HL-60/S4 treated with phorbol 12-myristate 13-acetate at 8.2 ng/mL for 4 days and 3 days (cell line): ENCODE data around the gene MAP3K5.
"Not testable (repeated sequence)": the region's sequence is repeated elsewhere in the genome, so short reads cannot be mapped to it uniquely, and the experiment has no call there.

ENCODE experiments used
- in situ Hi-C: fragments of 300-500 bp; cut with MboI; formaldehyde crosslinking; loops from 2 replicates; pipeline ENCODE4 v1.15.0; 2022; ENCODE audit warnings: low sequenced_read_pairs

Gene MAP3K5

DNA sequence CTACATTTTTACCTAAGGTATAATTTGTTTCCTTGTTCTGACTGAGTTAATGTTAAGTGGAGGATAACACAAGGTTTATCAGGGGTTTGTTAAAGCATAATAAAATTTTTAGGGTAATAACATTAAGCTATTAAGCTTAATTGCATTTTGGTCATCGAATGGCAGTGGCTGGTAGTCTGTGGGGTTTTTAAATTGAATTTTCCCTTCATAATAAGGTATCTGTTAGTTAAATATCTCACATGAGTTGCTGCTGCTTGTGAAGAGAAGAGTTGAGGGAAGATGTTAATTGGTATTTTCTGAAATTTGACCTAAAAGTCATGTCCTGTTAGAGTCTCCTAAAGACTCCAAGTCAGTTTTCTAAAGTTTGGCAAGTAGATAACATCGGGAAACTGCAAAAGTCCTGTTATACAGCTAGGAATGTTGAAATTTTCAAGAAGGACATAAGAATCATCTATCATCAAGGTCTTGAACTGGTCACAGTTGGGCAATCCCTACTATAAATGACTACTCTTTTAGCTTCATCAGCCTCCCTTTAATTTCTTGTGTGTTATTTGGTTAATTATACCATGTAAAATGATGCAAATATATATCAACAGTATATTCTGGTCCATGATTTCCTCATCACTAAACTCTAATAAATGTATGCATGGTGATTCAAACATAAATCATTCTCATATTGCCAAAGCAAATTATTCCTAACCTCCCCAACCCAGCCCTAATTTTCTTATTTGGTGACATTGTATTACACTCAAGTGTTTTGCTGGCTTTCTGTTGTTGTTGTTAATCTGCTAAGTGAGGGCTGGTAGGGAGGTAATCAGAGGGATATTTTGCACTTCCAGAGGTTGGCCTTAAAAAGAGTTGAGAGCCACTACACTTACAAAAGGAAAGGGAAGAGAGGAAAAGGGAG is 64.0 kb downstream of the MAP3K5 start:
- in situ Hi-C loops: no loop called here

DNA sequence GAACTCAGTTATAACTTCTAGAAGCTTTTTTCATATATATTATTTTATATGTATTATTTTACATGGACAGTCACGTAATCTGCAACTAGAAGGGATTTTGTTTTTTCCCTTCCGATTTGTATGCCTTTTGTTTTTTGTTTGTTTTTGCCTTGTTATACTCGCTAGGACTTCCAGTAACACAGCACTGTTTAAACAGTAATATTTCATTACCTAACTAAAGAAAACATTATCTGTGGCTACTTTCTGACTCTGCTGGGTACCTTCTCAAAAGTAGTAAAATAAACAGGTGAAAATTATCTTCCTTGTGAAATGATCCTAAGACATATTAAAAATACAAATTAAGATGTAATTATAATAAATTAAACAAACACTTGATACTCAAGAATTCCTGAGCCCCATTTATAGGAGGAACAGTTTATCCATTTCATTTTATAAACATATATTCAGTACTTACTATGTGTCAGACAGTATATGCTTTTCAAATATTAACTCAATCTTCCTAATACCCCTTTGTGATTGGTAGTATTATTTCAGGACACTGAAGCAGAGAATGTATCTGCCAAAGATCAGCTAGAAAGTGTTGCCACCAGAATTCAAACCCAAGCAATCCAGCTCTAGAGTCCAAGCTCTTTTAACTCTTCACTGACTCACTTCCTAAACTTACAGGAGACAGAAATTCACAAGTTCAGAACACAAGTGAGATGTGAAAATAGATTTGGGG is 65.3 kb downstream of the MAP3K5 start:
- in situ Hi-C loops: no loop called here

DNA sequence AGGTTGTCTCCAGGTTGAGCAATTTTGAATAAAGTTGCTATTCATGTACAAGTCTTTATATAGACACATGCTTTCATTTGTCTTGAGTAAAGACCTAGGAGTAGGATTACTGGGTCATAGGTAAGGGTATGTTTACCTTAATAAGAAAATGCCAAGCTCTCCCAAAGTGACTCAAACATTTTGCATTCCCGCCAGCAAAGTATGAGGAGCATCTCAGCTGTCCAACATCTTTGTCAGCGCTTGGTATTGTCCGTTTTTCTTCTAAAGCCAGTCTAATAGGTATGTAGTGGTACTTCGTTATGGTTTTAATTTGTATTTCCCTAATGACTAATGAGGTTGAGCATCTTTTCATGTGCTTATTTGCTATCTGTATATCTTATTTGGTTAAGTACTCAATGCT is 67.2 kb downstream of the MAP3K5 start:
- in situ Hi-C loops: no loop called here

DNA sequence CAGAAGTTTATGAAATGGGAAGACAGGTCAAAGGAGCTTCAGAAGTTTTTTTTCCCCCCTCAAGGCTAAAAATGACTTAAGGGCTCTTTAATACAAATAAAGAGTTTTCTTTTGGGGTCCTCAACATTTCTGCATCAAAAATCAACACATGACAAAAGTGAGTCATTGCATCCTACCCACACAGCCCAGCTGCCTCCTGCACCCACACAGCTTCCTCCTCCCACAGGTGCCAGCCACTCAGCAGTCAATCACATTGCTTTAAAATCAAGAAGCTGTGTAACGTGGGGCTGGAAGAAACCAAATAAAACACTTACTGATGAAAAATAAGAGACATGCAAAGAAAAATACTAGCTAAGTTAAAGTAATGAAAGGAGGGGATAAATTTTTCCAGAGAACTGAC is 68.5 kb downstream of the MAP3K5 start:
- in situ Hi-C loops: no loop called here

DNA sequence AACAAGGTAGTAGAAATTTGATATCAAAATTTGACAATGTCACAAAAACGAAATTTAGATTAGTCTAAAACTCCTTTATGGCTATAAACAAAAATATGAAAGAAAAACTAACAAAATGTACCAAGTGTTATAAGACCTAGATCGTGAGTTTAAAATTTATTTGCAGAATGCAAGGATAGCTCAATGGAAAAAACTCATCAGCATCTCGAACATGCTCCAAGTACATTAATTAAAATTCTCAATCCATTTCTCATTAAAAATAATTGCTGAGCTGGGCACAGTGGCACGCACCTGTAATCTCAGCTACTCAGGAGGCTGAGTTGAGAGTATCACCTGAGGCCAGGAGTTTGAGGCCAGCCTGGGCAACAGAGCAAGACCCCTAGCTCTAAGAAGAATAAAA is 70.8 kb downstream of the MAP3K5 start:
- in situ Hi-C loops: no loop called here

DNA sequence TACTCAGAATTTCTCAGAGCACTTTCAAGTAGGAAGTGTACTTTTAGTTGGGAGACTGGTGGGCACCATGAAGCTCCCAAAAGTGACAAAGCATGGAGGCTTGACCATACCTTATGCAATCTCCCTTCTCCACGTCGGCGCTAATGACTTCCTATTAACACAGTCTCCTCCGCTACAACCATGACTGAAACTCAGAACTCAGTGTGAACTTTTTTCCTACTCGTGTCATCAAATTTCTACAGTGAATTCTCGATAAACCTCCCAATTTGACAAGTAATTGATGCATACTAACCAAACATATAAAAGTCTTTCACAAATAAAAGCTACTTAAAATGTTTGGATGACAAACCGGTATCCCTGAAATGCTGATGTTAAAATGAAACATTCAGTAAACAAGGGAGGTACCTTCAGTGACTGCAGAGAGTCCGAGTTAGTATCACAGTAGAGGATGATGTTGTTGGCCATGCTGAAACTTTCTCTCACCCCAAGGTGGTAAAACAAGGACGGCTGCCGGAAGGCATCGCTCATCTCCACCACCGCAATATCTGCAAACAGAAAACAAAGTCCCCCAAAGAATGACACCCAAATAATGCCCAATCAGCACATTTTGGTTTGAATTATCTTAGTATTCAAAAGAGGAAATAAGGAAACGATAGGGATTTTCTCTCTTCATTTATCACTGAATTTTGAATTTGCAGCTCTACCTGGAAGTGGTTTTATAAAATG is 72.1 kb downstream of the MAP3K5 start:
- in situ Hi-C loops: no loop called here

DNA sequence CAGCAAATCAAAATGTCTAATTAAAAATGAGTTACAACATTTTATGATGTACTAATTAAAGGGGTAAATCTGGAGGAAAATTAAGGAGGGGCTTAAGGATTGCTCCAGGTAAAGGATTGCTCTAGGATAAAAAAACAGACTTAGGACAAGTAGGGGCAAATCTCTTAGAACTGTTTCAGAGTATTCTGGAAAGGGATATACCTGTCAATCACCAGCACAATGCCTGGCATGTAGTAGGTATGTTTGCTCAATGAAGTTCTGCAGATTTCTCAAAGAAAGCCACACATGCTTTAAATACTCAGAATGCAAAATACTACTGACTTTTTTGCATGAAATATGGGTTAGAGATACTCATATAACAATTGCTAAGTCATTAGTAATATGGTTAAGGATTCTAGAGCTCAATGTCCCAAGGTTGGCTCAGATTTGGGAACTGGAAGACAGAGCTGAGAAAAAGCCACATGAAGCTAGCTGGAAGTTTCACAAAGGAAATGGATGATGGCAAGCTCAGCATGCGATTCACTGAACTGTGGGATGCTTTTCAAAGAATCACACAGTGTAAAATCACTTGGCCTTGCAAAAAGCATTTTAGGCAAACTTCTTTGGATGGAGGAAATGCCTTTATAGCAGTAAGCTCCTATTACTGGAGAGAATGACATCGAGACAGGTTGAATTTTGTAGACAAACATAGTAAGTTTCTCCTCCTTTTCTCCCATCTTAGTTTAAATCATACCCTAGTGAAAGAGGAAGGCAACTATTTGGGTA is 72.8 kb downstream of the MAP3K5 start:
- in situ Hi-C loops: no loop called here

DNA sequence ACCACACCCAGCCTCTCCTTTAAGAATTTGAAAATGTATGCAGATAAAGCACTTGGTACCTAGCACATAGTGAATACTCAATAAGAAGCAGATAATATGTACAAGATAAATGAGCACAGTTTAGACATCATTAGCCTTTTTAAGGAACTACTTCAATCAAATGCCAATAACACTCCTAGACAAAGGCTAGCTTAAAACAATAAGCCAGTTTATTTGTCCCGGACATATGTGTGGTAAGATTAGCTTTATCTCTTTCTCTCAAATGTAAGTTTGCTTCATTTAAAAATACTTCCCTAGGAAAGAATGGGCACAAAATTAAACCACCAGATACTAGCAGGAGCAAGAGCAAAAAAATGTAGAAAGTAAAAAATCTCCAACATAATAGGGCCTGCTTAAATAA is 73.8 kb downstream of the MAP3K5 start:
- in situ Hi-C loops: no loop called here

DNA sequence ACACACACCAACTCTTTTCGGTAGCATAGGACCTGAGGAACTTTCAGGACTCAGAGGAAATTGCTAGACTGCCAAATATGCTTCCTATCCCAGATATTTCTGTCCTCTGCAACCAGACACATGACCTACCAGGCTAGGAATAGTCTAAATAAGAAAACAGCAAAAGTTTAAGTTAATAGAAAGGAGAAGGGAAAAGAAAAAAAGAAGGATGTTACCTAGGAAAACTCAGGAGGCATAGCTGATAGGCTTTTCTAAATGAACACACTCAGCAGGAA is 74.6 kb downstream of the MAP3K5 start:
- in situ Hi-C loops: no loop called here

DNA sequence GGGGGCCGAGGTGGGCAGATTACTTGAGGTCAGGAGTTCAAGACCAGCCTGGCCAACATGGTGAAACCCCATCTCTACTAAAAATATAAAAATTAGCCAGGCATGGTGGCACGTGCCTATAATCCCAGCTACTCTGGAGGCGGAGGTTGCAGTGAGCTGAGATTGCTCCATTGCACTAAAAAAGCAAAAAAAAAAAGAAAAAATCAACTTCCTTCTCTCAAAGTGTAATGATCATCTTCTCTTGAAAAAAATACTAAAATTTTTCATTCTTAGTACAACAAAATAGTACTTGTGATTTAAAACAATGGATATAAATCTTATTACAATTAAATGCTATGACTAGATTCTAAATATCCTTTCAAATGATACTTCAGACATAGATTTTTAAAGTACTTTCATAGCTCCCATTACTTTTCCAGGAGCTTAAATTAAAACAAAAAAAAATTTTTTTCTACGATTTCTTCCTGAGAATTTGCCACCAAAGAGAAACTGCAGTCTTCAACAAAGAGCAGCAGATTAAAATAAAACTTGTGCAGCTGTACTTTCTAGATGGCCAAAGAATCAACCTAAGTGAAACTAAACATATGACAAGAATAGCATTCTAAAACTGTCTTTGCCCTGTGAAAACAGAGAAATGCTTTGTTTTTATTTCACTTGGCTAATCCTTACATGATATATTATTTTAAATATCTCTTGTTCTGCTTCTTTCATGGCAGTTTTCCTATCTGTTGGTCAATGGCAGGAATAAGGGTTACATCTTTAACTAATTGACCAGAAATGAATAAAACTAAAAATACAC is 75.2 kb downstream of the MAP3K5 start:
- in situ Hi-C loops: no loop called here

DNA sequence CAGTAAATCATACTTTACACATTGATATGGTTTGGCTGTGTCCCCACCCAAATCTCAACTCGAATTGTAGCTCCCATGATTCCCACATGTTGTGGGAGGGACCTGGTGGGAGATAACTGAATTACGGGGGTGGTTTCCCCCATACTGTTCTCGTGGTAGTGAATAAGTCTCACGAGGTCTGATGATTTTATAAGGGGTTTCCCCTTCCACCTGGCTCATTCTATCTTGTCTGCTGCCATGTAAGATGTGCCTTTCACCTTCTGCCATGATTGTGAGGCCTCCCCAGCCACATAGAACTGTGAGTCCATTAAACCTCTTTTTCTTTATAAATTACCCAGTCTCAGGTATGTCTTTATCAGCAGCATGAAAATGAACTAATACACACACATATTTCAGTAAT is 79.6 kb downstream of the MAP3K5 start:
- in situ Hi-C loops: not testable (repeated sequence)

DNA sequence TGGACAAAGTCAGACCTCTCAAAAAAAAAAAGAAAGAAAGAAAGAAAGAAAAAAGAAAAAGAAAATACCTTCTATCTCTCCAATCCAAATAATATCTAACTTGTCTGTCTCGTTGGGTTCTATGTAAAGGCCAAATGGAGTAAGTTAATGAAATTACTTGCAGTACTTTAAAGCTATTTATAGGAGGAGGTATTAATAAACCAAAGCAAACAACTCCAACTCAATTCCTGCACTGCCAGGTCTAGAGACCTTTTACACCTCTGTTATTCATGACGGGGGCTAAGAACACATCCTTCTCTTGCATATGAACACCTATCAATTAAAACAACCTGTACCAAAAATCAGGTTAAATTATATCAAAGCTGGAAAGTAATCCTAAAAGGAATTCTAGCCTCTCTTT is 80.6 kb downstream of the MAP3K5 start:
- in situ Hi-C loops: no loop called here

DNA sequence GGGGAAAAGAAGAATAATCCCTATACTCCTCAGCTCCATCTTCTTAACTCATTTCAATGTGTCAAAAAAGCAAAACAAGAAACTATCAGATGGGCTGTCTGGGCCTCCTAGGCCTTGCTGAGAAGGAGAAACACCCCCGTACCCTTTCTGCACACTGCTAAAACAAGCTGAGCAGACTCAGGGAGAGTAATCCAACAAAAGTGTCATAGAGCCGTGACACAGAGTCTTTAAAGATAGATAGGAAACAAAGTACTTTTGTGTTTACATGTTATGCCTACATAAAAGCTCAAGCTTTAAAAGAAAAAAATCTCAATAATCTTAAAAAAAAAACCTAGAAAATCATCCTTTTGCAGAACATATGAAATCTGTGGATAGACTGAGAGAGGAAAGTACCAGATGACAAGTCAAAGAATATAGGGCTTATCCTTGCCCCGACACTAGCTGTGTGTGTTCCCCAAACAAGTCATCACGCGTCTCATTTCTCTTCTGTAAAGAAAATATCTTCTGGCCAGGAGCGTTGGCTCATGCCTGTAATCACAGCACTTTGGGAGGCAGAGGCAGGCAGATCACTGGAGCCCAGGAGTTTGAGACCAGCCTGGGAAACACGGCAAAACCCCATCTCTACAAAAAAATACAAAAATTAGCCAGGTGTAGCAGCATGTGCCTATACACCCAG is 81.3 kb downstream of the MAP3K5 start:
- in situ Hi-C loops: no loop called here

DNA sequence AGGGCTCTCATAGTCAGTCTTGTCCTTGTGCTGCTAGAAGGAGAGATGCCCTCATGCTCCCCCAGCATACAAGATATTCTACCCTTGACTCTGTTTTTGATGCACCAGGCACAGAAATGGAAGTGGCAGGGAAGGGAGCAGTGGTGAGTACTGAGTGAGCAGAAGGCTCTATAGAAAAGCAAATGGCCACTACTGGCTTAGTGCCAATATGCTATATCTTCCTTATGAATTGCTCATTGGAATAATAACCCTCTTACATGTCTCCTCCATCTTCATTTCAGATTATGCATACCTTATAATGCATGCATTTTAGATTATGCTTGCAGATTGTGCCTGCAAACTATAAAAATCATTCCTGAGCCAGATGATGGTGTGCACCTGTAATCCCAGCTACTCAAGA is 82.8 kb downstream of the MAP3K5 start:
- in situ Hi-C loops: no loop called here

DNA sequence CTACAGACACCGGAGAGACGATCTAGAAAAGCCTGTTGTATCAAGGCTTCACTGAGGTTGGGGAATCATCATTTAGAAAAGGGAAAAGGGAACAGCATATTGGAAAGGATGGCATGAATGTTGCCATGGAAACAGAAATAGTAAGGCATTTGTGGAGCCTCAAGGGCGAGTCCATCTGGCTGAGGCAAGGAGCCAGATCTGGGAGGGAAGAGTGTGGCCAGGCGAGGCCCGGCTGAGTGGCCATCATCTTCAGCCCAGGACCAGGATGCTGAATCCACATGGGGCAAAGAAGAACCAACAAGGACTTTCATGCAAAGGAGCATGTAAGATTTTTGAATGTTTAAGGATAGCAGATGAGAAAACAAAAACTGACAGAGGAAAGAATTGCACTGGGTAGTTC is 85.8 kb downstream of the MAP3K5 start:
- in situ Hi-C loops: no loop called here

DNA sequence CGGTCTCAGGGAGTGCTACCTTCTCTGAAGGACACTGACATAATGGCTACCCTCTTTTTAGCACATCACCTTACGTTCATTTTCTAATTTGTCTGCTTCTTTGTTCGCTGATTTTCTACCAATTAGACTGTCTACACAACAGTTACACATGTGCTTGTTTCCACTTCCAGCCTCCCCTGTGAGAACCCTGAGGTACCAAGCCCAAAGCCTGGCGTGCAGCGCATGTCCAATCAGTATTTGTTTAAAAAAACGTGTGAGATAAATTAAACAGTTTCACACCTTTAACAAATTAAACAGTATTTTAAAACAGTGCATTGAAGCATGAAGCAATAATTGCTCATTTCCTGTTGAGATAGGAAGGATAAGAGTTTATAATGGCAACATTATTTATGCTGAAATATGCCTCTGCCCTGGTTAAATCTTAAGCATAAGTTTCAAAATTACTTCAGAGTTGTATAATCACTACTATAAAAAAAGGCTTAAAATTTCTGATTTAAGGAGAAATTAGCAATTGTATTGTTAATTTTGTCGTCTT is 88.9 kb downstream of the MAP3K5 start:
- in situ Hi-C loops: no loop called here

DNA sequence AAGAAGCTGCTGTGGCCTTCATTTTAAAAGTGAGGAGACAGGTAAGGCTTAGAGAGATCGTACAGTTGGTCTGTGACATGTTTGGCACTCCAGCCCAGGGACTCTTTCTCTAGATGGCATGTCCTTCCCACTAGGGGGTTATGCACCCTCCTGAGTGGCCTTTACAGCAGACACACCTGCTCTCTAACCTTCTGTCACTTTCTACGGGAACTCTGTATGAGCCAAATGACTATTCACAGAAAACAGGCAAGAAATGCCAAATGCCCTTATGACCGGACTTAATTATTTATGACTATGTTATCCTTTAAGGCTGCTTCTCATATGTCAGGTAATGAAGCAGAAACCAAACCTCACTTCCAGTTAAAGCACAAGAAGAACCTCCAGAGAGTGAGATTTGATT is 91.2 kb downstream of the MAP3K5 start:
- in situ Hi-C loops: no loop called here

DNA sequence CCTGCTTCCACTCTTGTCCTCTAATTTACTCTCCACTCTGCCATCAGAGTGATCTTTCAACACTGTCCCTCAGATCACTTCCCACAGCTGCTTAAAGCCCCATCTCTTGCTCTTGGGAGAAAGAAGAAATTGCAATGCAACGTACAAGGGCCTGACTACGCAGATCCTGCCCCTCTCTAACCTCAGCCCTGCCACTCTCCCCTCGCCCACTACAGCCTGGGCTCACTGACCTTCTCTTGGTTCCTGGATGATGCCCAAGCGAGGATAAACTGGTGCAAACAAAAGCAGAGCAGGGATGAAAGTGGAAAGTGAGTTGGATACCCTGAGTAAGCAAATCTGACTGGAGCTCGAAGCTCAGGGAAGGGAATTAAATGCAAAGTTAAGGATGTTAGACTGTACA is 92.9 kb downstream of the MAP3K5 start:
- in situ Hi-C loops: no loop called here

DNA sequence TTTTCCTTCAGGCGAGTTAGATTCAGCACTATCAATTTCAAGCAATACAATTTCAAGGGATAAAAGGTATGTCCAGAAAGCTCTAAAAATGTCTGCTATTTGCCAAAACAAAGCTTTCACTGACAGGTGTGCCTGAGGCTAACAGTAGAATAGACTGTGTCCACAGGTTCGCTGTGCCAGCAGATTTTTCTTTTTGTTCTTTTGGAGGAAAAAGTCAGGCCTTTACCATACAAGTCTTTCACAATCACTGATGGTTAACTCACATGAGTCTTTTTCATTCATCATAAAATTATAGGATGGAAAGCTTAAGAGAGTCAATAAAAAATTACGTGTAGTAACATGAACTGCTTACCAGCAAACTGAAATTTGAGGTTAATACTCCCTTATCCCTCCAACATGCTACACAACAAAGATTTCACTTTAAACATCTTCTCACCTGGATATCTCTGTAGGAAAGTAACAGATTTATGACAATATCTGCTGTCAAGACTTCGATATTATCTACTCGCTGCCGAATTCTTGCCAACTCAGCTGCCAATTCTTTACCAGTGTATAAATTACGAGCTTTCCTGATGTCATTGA is 95.4 kb downstream of the MAP3K5 start:
- in situ Hi-C loops: no loop called here
